A673 (cell line): ENCODE measurements around the gene DSG1. TPM values are rescaled to one million over a fixed set of nuclear protein-coding genes. Genes with fewer than 3 reads are reported as not detected.

Experiments
- BruUV-seq: library from RNA; stranded (reverse); fragments of 400-500 nt; replicated peaks from 2 replicates; lab custom pipeline; 2021; lab: Mats Ljungman, UMichigan
- CTCF ChIA-PET: fragments of 300-600 bp; sonication (Branson Sonifier 250); formaldehyde crosslinking; loops from one replicate; lab custom pipeline; 2022; ENCODE audit warnings: antibody characterized with exemption; lab: Charles Lee
- POLR2A ChIA-PET: fragments of 300-600 bp; sonication (Branson Sonifier 250); formaldehyde crosslinking; loops from one replicate; lab custom pipeline; 2022; ENCODE audit warnings: antibody characterized with exemption; ENCODE audit not compliant: low non-redundant PET; lab: Charles Lee
- DNase-seq: peaks from one replicate; pipeline ENCODE4 v3.0.0-alpha.2; 2015; ENCODE audit warnings: low spot score
- H3K27ac ChIP-seq: fragments of 200-600 bp; sonication (generic); 2 replicates; pipeline ENCODE4 v1.5.1; 2016; ENCODE audit warnings: mixed run types, low read depth, mild to moderate bottlenecking, mixed read lengths, antibody characterized with exemption, low read length; ENCODE audit not compliant: poor library complexity, severe bottlenecking
- H3K27me3 ChIP-seq: fragments of 200-600 bp; sonication (generic); replicated peaks from 2 replicates; pipeline ENCODE4 v1.6.1; 2017; ENCODE audit warnings: mixed run types, low read depth, mild to moderate bottlenecking, mixed read lengths, antibody characterized with exemption, low read length; ENCODE audit not compliant: insufficient read depth, poor library complexity
- H3K36me3 ChIP-seq: fragments of 200-600 bp; sonication (generic); 2 replicates; pipeline ENCODE4 v1.6.1; 2016; ENCODE audit warnings: mixed run types, mild to moderate bottlenecking, mixed read lengths, antibody characterized with exemption, low read length; ENCODE audit not compliant: insufficient read depth, poor library complexity, severe bottlenecking
- H3K4me1 ChIP-seq: fragments of 200-600 bp; sonication (generic); 2 replicates; pipeline ENCODE4 v1.6.1; 2017; ENCODE audit warnings: mixed run types, mild to moderate bottlenecking, mixed read lengths, antibody characterized with exemption, low read length; ENCODE audit not compliant: insufficient read depth, poor library complexity, severe bottlenecking
- H3K4me3 ChIP-seq: fragments of 200-600 bp; sonication (generic); 2 replicates; pipeline ENCODE4 v1.5.1; 2016; ENCODE audit warnings: low read depth, mixed run types, mild to moderate bottlenecking, mixed read lengths, low read length; ENCODE audit not compliant: poor library complexity, severe bottlenecking
- H3K9me3 ChIP-seq: fragments of 200-600 bp; sonication (generic); 2 replicates; pipeline ENCODE4 v1.6.1; 2016; ENCODE audit warnings: mixed run types, low read depth, mild to moderate bottlenecking, mixed read lengths, antibody characterized with exemption, low read length; ENCODE audit not compliant: poor library complexity, severe bottlenecking
- CTCF ChIP-seq: fragments of 300-800, 200-600 bp; sonication (generic); conservative IDR thresholded peaks from 2 replicates; pipeline ENCODE4 v1.5.1; 2017; ENCODE audit warnings: low read depth, mild to moderate bottlenecking, antibody characterized with exemption, low read length, moderate library complexity, mixed read lengths
- EZH2 ChIP-seq: fragments of 200-600 bp; sonication (generic); IDR thresholded peaks from 2 replicates; pipeline ENCODE4 v1.6.1; 2017; ENCODE audit warnings: borderline replicate concordance, low read depth, mild to moderate bottlenecking, mixed read lengths, antibody characterized with exemption, low read length; ENCODE audit not compliant: poor library complexity, severe bottlenecking
- intact Hi-C: fragments of 100-400 bp; cut with micrococcal nuclease; formaldehyde crosslinking; loops from one replicate; pipeline ENCODE4 v1.10.0; 2022; ENCODE audit not compliant: unreplicated experiment
- total RNA-seq: library from RNA; stranded (reverse); gene quantifications from 2 replicates; pipeline ENCODE4 v1.2.3, GENCODE V29; 2021

Gene DSG1
- total RNA-seq, 1 experiment from 2014 or later = not detected

- H3K9me3 ChIP-seq = no peaks in the 10 kb centered on the region
- CTCF ChIA-PET = no interaction called here
- intact Hi-C loops = no loop called here
- H3K27me3 ChIP-seq = peaks cover 7% of the 10 kb centered on the region
- POLR2A ChIA-PET = no interaction called here
- no peak for DNase-seq
- H3K36me3 ChIP-seq = no peaks in the 10 kb centered on the region
- TF ChIP-seq EZH2 = no peak
- H3K4me1 ChIP-seq = no peaks in the 10 kb centered on the region
- no TSS peak for BruUV-seq
- H3K4me3 ChIP-seq = no peak overlapping the region
- no peak overlapping the region for H3K27ac ChIP-seq
Measured at GRCh38 chr18:31386741-31387140, 68.8 kb downstream of the DSG1 start.

- Histone ChIP-seq H3K27me3 (peaks cover 14% of the 10 kb centered on the region), H3K4me3 (no peak overlapping the region), H3K9me3 (no peaks in the 10 kb centered on the region), H3K27ac (no peak overlapping the region), H3K4me1 (no peaks in the 10 kb centered on the region), H3K36me3 (no peaks in the 10 kb centered on the region)
- ChIA-PET CTCF (no interaction called here), POLR2A (no interaction called here)
- TF ChIP-seq EZH2 = no peak
- TF ChIP-seq CTCF = no peak
- intact Hi-C loops = no loop called here
- DNase-seq = no peak
- no TSS peak for BruUV-seq
Measured at GRCh38 chr18:31393286-31393685, 75.3 kb downstream of the DSG1 start.

- ChIA-PET CTCF (no interaction called here), POLR2A (no interaction called here)
- intact Hi-C loops = no loop called here
- TF ChIP-seq CTCF (no peak), EZH2 (no peak)
- H3K36me3 ChIP-seq = no peaks in the 10 kb centered on the region
- DNase-seq = no peak
- peaks cover 17% of the 10 kb centered on the region for H3K27me3 ChIP-seq
- no TSS peak for BruUV-seq
- no peak overlapping the region for H3K27ac ChIP-seq
- H3K9me3 ChIP-seq = no peaks in the 10 kb centered on the region
- no peak overlapping the region for H3K4me3 ChIP-seq
- no peaks in the 10 kb centered on the region for H3K4me1 ChIP-seq
Measured at GRCh38 chr18:31396796-31397612, 79.0 kb downstream of the DSG1 start.
